ENCODE results near the gene PLEKHO2.
A peak's percentile ranks its signal among the peaks of the same experiment; 100 is the strongest.

Gene PLEKHO2

DNA sequence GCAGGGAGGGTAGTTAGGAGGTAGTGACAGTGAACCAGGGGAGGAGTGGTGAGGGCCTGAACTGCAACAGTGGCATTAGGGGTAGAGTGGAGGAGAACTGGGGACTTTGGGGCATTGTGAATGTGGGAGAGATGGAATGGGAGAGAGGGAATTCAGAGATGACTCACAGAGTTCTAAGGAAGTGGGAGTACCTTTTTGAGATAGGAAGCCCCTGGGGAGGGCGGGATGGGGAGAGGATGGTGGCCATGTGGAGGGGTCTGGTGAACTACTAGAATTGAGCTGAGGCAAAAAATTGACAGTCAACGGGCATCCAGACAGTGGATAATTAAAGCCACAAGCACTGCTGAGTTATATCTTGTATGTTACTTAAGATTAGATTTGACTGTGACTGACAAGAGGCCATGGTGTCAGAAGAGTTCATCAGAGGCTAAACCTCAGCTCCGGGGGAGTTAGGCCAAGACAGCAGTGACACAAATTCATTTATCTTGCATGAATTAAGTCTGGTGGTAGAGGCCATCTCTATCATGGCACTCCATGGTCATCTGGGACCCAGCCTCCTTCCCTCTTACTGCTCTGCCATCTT is 34.0 kb downstream of the PLEKHO2 start:
- H3K27ac ChIP-seq (ENCODE audit: low read depth, low read length, severe bottlenecking): no peak overlapping the region
- peaks cover 22% of the 10 kb centered on the region for H3K4me1 ChIP-seq (ENCODE audit: control insufficient read depth, insufficient read depth, low read length, poor library complexity, severe bottlenecking)
- WGBS, 2 experiments (ENCODE audit: insufficient coverage in 2 of 2): 95 to 97% methylated on average over 2 of the region's 3 CpGs
- H3K4me3 ChIP-seq (ENCODE audit: extremely low read depth, insufficient read depth, low read length, poor library complexity, severe bottlenecking): no peak overlapping the region
- peaks cover 3% of the 10 kb centered on the region for H3K36me3 ChIP-seq (ENCODE audit: control insufficient read depth, insufficient read depth, low read length)
- H3K9me3 ChIP-seq (ENCODE audit: control insufficient read depth, low read length): no peaks in the 10 kb centered on the region

DNA sequence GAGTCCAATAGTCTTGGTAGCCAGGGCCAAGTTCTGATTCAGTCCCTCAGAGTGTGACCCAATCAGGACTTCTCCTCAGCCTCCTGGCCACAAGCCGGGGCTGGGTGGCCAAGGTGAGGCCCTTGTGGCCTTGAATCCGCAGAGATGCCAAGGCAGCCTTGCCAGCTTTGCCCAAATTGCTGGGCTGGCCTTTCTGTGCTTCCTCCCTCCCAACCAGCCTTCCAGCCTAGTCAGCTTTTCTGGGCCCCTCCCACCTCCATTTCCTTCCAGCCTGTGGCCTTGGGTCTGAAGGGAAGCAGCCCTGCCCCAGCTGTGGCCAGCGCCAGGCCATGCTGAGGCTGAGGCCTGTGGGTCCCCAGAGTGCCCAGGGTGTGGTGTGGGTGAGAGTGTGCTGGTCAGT is 35.7 kb downstream of the PLEKHO2 start:
- Histone ChIP-seq H3K36me3 (ENCODE audit: control insufficient read depth, insufficient read depth, low read length) (no peaks in the 10 kb centered on the region), H3K4me3 (ENCODE audit: extremely low read depth, insufficient read depth, low read length, poor library complexity, severe bottlenecking) (no peak overlapping the region), H3K9me3 (ENCODE audit: control insufficient read depth, low read length) (no peaks in the 10 kb centered on the region), H3K27ac (ENCODE audit: low read depth, low read length, severe bottlenecking) (no peak overlapping the region), H3K4me1 (ENCODE audit: control insufficient read depth, insufficient read depth, low read length, poor library complexity, severe bottlenecking) (peaks cover 22% of the 10 kb centered on the region)
- WGBS, 2 experiments (ENCODE audit: insufficient coverage in 2 of 2): 93 to 94% methylated on average over 3 of the region's 3 CpGs

DNA sequence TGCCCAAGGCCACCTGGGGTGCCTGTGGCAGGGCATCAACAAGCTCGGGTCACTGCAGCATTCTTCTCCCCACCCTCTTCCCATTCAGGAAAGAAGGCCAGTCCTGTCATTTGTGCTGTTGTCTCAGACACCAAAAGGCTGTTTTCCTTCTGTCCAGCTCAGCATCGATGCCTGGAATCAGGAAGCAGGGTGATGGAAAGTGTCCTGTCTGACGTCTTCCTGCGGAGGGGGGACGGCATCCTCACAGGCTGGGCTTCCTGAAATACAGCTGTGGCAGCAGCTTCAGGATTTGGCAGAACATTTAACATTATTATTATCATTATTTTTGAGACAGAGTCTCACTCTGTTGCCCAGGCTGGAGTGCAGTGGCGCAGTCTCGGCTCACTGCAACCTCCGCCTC is 37.0 kb downstream of the PLEKHO2 start:
- no peaks in the 10 kb centered on the region for H3K36me3 ChIP-seq (ENCODE audit: control insufficient read depth, insufficient read depth, low read length)
- no peak overlapping the region for H3K4me3 ChIP-seq (ENCODE audit: extremely low read depth, insufficient read depth, low read length, poor library complexity, severe bottlenecking)
- H3K27ac ChIP-seq (ENCODE audit: low read depth, low read length, severe bottlenecking): no peak overlapping the region
- H3K4me1 ChIP-seq (ENCODE audit: control insufficient read depth, insufficient read depth, low read length, poor library complexity, severe bottlenecking): peaks cover 21% of the 10 kb centered on the region
- H3K9me3 ChIP-seq (ENCODE audit: control insufficient read depth, low read length): no peaks in the 10 kb centered on the region
- 70 to 85% methylated on average over 4 to 6 of the region's 8 CpGs for WGBS, 2 experiments (ENCODE audit: insufficient coverage in 2 of 2)

DNA sequence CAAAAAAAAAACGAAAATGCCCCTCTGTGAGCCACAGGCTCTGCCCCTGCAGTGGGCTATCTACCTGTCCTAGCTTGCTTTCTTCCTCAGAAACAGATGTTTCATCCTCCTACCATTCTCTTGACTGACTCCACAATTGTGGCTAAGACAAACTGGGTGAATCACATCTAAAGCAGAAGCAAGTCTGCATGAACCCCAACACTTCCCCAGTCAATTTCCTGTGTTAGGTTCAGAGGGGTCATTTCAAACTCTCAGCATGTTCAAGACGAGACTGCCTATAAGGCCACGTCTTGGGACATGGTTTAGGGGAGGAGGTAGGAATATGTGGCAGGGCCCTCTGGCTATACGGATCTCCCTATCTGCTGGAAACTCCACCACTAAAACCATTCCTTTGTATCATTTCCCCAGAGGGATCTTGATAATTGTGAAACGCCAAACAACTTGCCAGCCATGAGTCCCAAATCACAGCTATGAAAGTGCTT is 41.4 kb downstream of the PLEKHO2 start:
- Histone ChIP-seq H3K27ac (ENCODE audit: low read depth, low read length, severe bottlenecking) (no peak overlapping the region), H3K36me3 (ENCODE audit: control insufficient read depth, insufficient read depth, low read length) (no peaks in the 10 kb centered on the region), H3K4me1 (ENCODE audit: control insufficient read depth, insufficient read depth, low read length, poor library complexity, severe bottlenecking) (peaks cover 11% of the 10 kb centered on the region), H3K9me3 (ENCODE audit: control insufficient read depth, low read length) (no peaks in the 10 kb centered on the region), H3K4me3 (ENCODE audit: extremely low read depth, insufficient read depth, low read length, poor library complexity, severe bottlenecking) (no peak overlapping the region)
- 22 to 33% methylated on average over 1 of the region's 5 CpGs for WGBS, 2 experiments (ENCODE audit: insufficient coverage in 2 of 2)

DNA sequence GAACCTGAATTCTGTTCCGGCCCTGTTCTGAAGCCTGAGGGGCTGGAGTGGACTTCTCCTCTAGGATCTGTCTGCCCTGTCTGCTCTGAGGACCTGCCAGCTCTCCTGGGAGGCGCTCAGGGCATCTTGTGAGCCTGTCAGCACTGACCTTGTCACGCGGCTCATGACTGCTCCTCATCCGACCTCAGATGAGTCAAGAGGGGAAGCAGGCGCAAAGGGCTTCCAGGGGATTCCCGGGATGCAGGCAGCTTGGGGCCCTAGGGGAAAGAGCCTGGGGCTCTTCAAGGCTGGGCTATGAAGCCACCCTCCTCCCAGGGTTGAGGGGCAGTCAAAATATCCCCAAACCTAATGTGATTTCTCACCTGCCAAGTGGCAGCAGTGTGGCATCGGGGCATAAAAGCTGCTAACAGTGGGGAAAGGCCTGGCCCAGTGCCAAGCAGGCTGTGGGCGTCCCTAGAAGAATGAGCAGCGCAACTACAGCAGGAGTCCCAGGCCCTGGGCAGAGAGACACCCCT is 42.3 kb downstream of the PLEKHO2 start:
- Histone ChIP-seq H3K27ac (ENCODE audit: low read depth, low read length, severe bottlenecking) (no peak overlapping the region), H3K36me3 (ENCODE audit: control insufficient read depth, insufficient read depth, low read length) (no peaks in the 10 kb centered on the region), H3K4me1 (ENCODE audit: control insufficient read depth, insufficient read depth, low read length, poor library complexity, severe bottlenecking) (peaks cover 11% of the 10 kb centered on the region), H3K4me3 (ENCODE audit: extremely low read depth, insufficient read depth, low read length, poor library complexity, severe bottlenecking) (no peak overlapping the region), H3K9me3 (ENCODE audit: control insufficient read depth, low read length) (no peaks in the 10 kb centered on the region)
- WGBS, 2 experiments (ENCODE audit: insufficient coverage in 2 of 2): 67 to 70% methylated on average over 10 of the region's 10 CpGs

DNA sequence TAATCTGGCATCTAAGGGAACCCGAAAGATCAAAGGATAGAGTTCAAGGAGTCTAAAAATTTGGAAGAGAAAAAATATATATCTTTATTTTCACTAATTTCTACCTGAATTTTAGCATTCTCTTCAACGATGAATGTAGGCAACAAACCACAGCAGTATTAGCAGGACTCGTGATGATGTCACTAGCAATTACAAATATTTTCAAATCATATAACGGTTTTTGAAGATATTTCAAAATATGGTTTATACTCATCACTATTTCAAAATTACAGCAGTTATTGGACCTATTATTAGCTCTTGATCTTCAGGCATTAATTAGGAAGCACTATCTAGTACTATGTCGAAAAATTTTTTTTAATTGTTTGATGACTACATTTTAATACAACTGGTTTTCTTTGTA is 43.0 kb downstream of the PLEKHO2 start:
- Histone ChIP-seq H3K27ac (ENCODE audit: low read depth, low read length, severe bottlenecking) (no peak overlapping the region), H3K9me3 (ENCODE audit: control insufficient read depth, low read length) (no peaks in the 10 kb centered on the region), H3K36me3 (ENCODE audit: control insufficient read depth, insufficient read depth, low read length) (no peaks in the 10 kb centered on the region), H3K4me3 (ENCODE audit: extremely low read depth, insufficient read depth, low read length, poor library complexity, severe bottlenecking) (no peak overlapping the region), H3K4me1 (ENCODE audit: control insufficient read depth, insufficient read depth, low read length, poor library complexity, severe bottlenecking) (peaks cover 11% of the 10 kb centered on the region)
- 100% methylated on average over 2 of the region's 5 CpGs; no CpG with 5 or more reads in 1 of the 2 experiments for WGBS, 2 experiments (ENCODE audit: insufficient coverage in 2 of 2)

DNA sequence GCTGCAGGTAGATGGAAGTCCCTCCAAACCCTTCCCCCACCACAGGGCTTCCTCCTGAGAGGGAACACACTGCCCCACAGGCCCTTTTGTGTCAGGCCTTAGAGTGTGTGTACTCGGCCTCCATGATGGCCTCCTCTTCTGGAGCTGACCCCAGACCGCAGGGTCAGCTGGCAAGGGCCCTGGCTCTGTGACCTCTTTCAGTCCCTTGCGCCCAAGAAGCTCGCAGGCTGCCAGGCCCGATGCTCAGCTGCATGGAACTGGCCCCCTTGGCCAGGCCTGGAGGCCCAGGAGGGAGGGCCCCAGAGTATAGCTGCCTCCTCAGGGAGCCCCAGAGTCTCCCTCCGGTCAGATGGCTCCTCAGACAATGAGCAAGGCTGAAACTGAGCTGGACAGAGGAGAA is 46.6 kb downstream of the PLEKHO2 start:
- H3K4me1 ChIP-seq (ENCODE audit: control insufficient read depth, insufficient read depth, low read length, poor library complexity, severe bottlenecking): peaks cover 12% of the 10 kb centered on the region
- H3K4me3 ChIP-seq (ENCODE audit: extremely low read depth, insufficient read depth, low read length, poor library complexity, severe bottlenecking): no peak overlapping the region
- no peak overlapping the region for H3K27ac ChIP-seq (ENCODE audit: low read depth, low read length, severe bottlenecking)
- H3K9me3 ChIP-seq (ENCODE audit: control insufficient read depth, low read length): no peaks in the 10 kb centered on the region
- 87 to 89% methylated on average over 6 of the region's 6 CpGs for WGBS, 2 experiments (ENCODE audit: insufficient coverage in 2 of 2)
- no peaks in the 10 kb centered on the region for H3K36me3 ChIP-seq (ENCODE audit: control insufficient read depth, insufficient read depth, low read length)

DNA sequence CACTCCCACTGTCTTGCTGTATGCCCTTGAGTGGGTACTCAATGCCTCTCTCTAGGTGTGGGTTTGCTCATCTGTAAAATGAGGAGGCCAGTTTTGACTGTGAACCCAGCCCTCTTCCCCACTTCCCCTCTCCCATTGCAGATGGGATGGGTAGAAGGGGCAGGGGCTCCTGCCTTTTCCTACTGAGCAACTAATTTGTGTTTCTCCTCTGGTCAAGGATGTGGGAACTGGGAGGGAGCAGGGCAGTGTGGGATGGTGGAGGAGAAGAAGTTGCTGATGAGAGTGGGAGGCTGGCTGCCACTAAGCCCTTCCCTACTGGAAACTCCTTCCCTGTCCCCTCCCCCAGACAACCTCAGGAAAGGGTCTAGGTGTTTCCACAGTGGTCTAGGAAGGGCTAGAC is 49.8 kb downstream of the PLEKHO2 start:
- Histone ChIP-seq H3K9me3 (ENCODE audit: control insufficient read depth, low read length) (no peaks in the 10 kb centered on the region), H3K4me1 (ENCODE audit: control insufficient read depth, insufficient read depth, low read length, poor library complexity, severe bottlenecking) (peaks cover 28% of the 10 kb centered on the region), H3K36me3 (ENCODE audit: control insufficient read depth, insufficient read depth, low read length) (no peaks in the 10 kb centered on the region), H3K4me3 (ENCODE audit: extremely low read depth, insufficient read depth, low read length, poor library complexity, severe bottlenecking) (no peak overlapping the region), H3K27ac (ENCODE audit: low read depth, low read length, severe bottlenecking) (no peak overlapping the region)

DNA sequence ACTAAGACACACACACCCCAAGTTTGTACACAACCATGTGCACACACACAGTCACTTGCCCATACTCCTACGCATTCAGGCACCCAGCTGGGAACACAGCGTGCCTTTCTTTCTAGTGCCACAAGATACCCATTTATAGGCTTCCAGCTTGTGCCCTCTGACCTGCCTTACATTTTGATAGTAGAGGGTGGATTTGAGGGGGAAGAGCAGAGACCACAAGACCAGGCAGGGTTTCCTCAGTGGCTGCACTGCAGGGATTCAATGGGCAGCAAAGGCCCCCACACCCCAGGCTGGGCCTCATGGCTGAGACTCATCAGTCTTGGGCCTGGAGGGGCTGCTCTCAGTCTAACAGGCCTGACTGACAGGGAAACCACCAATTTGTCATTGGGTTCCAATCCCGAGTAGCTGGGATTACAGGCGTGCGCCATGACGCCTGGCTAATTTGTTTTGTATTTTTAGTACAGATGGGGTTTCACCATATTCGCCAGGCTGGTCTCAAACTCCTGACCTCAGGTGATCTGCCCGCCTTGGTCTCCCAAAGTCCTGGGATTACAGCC is 51.2 kb downstream of the PLEKHO2 start:
- Histone ChIP-seq H3K36me3 (ENCODE audit: control insufficient read depth, insufficient read depth, low read length) (no peaks in the 10 kb centered on the region), H3K4me3 (ENCODE audit: extremely low read depth, insufficient read depth, low read length, poor library complexity, severe bottlenecking) (no peak overlapping the region), H3K27ac (ENCODE audit: low read depth, low read length, severe bottlenecking) (no peak overlapping the region), H3K9me3 (ENCODE audit: control insufficient read depth, low read length) (no peaks in the 10 kb centered on the region), H3K4me1 (ENCODE audit: control insufficient read depth, insufficient read depth, low read length, poor library complexity, severe bottlenecking) (peaks cover 40% of the 10 kb centered on the region)
- 94 to 98% methylated on average over 3 to 8 of the region's 8 CpGs for WGBS, 2 experiments (ENCODE audit: insufficient coverage in 2 of 2)

DNA sequence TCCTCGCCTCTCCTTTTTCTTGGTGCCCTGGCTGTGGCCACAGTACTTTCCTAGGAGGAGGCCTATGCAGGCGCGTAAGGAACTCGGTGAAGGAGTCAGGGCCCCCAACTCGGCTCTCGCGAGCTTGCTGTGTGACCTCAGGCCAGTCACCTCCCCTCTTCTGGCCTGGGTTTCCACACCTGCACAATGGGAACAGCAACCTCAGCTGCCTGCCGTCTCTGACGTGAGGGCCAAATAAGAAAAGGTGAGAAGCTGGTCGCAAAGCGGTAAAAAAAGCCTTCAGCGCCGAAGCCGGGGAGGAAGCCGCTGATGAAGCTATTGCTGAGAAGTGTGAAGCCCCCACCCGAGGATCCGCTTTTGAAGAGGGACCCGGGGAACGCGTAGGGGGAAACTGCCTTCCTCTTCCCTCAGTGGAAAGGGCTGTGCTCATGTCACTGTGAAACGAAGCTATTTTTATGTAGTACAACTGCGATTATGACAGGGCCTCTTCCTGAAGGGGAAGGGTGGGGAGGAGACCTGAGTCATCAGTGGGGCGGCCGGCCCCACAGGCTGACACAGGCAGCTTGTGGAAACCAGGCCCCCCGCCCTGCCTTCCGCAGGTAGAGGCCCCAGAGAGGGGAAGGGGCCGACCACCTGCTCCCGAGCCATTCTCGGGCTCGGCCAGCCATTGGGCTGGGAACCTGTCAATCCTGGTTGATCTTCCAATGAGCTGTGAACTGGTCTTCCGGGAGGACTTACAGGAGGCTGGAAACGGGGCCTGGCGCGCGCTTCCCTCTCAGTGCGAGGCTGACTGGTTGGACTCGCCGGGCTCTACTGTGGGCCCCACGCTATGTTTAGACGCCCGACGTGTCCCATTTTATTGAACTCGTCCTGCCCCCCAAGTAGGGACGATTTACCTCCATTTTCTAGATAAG is 52.0 kb downstream of the PLEKHO2 start:
- H3K9me3 ChIP-seq (ENCODE audit: control insufficient read depth, low read length): no peaks in the 10 kb centered on the region
- H3K4me1 ChIP-seq (ENCODE audit: control insufficient read depth, insufficient read depth, low read length, poor library complexity, severe bottlenecking): peaks cover 40% of the 10 kb centered on the region
- H3K27ac ChIP-seq (ENCODE audit: low read depth, low read length, severe bottlenecking): peak overlapping the region; percentile 84
- H3K36me3 ChIP-seq (ENCODE audit: control insufficient read depth, insufficient read depth, low read length): no peaks in the 10 kb centered on the region
- peak overlapping the region; percentile 21 for H3K4me3 ChIP-seq (ENCODE audit: extremely low read depth, insufficient read depth, low read length, poor library complexity, severe bottlenecking)
- 38 to 44% methylated on average over 40 to 42 of the region's 44 CpGs for WGBS, 2 experiments (ENCODE audit: insufficient coverage in 2 of 2)

Measured in mesodermal cell (in vitro differentiated cells).